HG03469 (cell line): Measurements from ENCODE around the gene CCDC27.
"Not testable (repeated sequence)": the region's sequence is repeated elsewhere in the genome, so short reads cannot be mapped to it uniquely, and the experiment has no call there.

Experiments
- ATAC-seq: cut with Tn5 transposase; IDR thresholded peaks from one replicate; pipeline ENCODE4 v1.9.1; 2021; ENCODE audit warnings: mild to moderate bottlenecking, moderate library complexity, moderate number of reproducible peaks; ENCODE audit not compliant: unreplicated experiment

Gene CCDC27

DNA sequence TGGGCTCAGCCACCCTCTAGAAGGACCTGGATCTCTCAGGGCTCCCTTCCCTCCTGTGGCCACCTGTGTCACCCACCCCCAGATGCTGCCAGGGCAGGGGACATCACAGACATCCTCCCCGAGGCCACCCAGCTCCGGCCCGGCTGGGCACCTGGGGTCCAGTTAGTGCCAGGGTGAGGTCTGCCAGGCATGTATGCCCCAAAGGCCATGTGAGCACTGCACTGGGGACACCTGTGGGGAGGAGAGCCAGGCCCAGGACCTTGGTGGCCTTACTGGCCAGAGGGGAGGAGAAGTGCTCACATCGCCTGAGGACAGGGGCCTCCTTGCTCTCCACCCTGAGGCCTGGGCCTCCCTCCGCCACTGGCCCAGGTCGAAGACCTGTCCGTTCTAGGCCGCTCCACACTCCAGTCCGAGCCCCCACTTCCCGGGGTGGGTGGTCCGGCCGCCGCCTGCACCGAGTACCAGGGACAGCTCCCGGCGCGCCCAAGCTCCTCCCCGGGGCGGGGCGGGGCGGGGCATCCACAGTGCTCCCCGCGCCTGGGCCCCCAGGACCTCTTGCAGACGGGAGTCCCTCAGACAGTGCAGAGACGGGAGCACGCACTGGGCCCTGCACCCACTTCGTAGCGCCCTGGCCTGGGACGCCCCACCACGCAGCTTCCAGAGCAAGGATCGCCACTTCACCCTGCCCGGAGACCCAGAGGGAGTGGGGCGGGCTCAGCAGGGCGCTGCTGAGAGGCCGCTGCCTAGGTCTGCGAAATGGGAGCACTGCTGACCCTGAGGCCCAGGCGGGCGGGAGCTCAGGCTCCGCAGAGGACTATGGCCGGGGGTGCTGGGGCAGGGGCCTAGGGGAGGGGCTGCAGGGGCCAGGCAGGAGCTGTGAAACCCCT lies 34.3 kb upstream of the CCDC27 start:
- no peak for ATAC-seq

DNA sequence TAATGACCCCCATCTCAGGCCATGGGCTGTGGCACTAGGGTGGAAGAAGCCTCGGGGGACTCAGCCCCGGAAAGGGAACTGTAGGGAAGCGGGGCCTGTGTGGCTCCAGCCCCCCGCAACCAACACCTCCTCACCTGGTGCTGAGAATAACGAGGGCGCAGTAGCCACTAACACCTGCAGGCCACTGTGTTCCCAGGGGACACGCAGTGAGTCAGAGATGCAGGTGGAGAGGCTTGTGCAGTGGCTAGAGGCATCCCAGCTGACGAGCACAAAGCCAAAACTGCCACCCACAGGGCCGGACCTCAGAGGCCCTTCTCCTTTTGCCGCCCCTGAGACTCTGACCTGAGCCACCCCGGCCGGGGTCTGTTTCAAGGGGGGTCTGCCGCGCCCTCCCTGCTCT lies 33.5 kb upstream of the CCDC27 start:
- ATAC-seq, result no peak

DNA sequence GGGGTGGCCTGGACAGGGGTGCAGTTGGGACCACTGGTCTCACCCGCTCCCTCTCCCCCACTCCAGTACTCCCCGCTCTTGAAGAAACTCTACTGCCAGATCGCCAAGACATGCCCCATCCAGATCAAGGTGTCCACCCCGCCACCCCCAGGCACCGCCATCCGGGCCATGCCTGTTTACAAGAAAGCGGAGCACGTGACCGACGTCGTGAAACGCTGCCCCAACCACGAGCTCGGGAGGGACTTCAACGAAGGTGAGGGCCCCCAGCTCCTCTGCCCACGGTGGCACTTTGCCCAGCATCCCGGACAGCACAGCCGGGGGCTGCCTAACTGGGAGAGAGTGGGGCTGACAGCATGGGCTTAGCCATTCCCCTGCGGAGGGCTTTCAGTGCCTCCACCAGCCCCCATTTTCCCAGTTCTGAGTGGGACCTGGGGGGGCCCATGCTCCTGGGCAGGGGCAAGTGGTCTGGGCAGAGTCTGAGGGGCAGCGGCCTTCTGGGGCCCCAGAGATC lies 30.2 kb upstream of the CCDC27 start:
- ATAC-seq, result no peak

DNA sequence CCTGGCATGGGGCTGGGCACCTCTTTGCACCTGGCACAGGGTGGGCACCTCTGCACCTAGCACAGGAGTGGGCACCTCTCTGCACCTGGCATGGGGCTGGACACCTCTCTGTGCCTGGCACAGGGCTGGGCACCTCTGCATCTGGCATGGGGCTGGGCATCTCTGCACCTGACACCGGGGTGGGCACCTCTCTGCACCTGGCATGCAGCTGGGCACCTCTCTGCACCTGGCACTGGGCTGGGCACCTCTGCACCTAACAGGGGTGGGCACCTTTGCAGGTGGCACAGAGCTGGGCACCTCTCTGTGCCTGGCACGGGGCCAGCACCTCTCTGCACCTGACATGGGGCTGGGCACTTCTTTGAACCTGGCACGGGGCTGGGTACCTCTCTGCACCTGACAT lies 29.4 kb upstream of the CCDC27 start:
- no peak for ATAC-seq

DNA sequence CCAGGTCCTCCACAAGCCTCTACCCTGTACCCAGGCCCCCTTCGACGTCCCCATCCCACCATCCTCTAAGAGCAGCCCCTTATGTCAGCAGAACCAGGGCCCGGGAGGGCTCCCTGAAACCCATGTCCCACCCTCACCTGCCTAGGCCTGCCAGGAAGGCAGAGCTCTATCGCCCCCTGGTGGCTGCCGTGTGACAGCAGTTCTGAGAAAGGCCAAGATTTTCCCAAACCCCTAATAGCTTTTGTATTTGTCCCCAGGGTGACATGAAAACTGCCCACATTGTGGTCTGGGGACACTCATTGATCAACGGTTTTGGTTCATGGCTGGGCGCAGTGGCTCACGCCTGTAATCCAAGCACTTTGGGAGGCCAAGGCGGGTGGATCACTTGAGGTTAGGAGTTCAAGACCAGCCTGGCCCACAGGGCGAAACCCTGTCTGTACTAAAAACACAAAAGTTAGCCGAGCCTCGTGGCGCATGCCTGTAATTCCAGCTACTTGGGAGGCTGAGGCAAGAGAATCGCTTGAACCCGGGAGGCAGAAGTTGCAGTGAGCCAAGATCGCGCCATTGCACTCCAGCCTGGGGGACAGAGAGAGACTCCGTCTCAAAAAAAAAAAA lies 27.7 kb upstream of the CCDC27 start:
- not testable (repeated sequence) for ATAC-seq

DNA sequence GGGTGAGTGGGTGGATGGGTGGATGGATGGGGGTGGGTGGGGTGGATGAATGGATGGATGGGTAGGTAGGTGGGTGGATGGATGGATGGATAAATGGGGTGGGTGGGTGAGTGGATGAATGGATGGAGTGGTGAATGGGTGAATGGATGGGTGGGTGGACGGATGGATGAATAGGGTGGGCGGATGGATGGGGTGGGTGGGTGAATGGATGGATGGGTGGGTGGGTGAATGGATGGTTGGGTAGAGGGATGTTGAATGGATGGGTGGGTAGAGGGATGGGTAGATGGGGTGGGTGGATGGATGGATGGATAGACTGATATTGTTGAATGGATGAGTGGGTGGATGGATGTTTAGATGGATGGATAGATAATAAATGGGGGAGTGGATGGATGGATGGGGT lies 26.9 kb upstream of the CCDC27 start:
- no peak for ATAC-seq

DNA sequence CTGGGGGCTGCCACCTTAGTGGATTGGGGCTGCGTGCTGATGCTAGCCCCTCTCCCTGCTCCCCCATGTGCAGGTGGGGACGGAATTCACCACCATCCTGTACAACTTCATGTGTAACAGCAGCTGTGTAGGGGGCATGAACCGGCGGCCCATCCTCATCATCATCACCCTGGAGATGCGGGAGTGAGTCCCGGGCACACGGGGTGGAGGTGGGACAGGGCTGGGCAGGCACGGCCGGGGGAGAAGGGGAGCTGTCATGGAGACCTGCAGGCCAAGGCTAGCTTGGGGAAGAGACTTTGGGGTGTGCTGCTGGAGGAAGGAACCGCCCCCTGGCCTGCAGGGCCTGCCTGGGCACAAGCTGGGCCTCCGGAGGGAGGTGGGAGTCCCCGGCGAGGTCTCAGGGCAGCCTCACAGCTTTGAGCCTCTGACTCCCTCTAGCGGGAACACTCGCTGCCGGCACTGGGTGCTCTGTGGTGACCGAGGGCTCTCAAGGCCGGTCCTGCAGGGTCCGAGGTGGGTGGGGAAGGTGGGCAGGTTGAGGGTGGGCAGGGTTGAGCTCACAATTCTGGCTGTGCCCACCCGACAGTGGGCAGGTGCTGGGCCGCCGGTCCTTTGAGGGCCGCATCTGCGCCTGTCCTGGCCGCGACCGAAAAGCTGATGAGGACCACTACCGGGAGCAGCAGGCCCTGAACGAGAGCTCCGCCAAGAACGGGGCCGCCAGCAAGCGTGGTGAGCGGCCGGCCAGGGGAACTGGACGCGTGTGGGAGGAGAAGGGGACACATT lies 25.0 kb upstream of the CCDC27 start:
- no peak for ATAC-seq

DNA sequence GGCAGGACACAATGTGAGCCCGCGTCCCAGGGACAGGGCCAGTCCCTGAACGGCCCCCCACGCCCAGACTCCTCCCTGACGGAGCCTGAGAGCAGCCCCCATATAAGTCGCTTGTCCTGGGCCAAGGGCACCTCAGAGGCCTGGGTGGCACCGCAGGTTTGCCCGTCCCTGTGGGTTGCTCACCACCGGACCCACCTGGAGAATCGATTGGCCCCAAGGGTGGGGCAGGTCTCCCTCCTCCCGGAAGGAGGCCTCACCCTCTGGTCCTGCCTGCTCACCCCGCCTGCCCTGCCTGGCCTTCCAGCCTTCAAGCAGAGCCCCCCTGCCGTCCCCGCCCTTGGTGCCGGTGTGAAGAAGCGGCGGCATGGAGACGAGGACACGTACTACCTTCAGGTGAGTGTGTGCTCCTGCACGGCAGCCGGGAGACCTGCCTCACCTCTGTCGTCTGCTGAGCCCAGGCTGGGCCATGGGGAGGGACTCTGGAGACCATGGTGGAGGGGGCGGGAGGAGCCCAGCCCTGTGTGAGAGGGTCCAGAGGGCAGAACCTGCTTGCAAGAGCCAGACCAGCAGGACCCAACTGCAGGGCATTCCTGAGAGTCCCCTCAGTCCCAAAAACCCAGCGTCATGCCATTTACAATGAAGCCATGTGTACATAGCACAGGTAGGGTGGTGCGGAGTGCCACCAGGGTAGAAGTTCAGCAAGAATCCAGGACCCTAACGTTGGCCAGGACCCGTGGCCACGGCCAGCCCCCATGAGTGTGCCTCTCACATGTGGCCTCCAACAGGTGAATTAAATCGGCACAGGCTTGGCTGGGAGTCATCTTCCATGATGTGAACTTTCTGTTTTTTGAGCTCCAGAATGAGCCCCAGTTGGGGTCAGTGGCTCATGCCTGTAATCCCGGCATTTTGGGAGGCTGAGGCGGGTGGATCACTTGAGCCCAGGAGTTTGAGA lies 24.1 kb upstream of the CCDC27 start:
- ATAC-seq, result no peak

DNA sequence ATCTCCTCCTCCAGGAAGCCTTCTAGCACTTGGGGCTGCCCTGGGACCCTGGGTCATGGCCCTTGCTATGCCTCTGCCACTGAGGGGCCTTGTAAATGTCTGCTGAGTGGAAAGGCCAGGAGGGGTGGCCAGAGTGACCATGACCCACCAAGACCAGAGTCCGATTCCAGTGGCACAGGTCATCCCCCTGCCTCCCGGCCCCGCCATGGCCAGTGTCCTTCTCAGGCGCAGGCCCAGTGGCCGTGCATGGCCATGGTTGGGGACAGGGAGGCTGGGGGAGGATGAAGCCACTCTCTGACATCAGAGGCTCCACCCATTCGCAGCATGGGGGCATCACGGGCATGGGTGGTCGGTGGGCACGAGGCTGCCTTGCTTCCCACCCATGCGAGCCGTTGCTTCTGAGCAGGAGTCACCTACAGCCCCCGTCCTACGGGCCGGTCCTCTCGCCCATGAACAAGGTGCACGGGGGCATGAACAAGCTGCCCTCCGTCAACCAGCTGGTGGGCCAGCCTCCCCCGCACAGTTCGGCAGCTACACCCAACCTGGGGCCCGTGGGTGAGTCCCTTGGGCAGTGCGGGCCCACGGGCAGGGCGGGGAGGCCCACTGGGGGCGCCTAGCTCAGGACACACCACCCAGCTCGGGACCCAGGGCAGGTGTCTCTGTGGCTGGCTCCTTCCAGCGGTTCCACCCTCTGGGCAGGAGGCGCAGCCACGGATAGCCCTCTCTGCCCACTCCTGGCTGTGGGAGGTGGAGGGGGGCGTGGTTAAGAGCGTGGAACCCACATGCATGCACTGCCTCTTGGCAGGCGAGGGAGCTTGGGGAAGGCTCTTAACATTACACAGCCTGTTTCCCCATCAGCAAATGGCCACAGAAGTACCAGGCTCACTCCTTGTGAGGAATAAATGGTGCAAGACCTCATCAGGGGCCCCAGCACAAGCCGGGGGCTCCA lies 22.4 kb upstream of the CCDC27 start:
- ATAC-seq, result no peak

DNA sequence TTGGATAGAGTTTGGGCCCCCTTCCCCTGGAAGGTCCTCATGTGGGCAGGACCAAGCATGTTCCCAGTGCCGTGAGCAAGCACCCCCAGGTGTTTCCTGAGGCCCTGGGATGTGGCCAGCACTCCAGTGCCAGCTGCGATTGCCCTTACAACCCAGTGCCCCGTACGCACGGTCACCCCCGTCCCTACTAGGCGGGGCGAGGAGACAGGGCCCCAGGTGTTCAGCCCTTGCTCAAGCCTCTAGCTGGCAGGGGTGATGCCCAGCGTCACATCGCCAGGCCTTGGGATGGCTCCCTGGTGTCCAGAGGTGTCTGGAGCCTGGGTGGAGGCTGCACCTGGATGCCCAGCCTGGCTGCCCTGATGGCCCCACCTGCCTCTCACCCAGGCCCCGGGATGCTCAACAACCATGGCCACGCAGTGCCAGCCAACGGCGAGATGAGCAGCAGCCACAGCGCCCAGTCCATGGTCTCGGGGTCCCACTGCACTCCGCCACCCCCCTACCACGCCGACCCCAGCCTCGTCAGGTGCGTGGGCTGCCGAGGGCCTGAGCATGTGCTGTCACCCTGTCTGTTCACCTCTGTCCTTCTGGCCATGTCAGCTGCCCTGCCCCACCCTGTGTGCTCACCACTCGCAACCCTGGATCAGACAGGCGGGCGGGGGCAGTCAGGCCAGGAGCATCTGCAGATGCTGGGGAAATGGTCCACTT lies 21.6 kb upstream of the CCDC27 start:
- no peak for ATAC-seq

DNA sequence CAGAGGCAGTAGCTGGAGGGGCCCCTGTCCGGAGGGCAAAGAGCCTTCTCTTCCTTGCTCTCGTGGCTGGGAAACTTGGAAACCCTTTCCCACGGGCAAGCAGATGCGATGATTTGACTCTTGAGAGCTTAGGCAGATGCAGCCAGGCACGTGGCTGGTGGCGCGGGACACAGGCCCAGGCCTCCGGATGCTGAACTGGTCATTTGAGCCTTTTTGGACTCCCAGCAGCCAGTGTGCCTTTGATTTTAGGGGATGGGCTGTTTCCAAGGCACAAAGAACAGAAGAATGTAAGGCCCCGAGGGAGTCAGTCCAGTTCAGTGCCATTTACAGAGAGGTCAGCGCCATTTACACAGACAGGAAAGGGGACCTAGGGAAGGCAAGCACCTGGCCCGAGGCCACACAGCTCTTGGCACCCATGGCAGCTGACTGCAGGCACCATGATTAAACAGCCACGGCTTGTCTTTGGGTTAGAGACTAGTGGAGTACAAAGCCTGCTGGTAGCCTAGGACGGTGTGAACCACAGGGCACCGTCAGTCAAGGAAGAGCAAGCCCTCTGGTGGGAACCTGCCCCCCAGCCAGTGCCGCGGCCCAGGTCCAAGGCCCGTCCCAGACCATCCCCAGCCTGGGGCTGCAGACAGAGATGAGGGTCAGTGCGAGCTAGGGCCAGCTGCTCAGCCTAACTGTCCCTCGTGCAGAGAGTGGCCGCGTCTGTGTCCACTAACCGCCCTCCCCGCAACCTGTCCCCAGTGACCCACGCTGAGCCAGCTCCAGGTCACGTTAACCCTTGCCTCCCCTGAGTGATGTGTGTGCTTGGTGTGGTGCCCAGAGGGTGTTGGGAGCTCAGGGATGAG lies 20.4 kb upstream of the CCDC27 start:
- ATAC-seq, result no peak

DNA sequence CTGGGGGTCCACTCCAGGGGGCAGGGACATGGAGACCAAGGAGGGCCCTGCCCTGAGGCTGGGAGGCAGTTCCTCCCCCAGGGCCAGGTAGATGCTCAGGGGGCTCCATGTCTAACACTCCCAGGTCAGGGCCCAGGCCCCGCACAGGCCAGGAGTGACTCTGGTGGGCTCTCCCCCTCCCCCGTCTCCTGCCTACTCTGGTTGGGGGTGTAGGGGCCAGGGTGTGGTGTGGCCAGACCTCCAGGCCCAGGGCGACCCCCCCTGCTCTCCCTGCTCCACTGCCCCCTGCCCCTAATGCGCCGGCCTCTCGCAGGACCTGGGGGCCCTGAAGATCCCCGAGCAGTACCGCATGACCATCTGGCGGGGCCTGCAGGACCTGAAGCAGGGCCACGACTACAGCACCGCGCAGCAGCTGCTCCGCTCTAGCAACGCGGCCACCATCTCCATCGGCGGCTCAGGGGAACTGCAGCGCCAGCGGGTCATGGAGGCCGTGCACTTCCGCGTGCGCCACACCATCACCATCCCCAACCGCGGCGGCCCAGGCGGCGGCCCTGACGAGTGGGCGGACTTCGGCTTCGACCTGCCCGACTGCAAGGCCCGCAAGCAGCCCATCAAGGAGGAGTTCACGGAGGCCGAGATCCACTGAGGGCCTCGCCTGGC lies 19.7 kb upstream of the CCDC27 start:
- ATAC-seq, result no peak

DNA sequence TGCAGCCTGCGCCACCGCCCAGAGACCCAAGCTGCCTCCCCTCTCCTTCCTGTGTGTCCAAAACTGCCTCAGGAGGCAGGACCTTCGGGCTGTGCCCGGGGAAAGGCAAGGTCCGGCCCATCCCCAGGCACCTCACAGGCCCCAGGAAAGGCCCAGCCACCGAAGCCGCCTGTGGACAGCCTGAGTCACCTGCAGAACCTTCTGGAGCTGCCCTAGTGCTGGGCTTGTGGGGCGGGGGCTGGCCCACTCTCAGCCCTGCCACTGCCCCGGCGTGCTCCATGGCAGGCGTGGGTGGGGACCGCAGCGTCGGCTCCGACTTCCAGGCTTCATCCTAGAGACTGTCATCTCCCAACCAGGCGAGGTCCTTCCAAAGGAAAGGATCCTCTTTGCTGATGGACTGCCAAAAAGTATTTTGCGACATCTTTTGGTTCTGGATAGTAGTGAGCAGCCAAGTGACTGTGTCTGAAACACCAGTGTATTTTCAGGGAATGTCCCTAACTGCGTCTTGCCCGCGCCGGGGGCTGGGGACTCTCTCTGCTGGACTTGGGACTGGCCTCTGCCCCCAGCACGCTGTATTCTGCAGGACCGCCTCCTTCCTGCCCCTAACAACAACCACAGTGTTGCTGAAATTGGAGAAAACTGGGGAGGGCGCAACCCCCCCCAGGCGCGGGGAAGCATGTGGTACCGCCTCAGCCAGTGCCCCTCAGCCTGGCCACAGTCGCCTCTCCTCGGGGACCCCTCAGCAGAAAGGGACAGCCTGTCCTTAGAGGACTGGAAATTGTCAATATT lies 19.0 kb upstream of the CCDC27 start:
- ATAC-seq, result no peak

DNA sequence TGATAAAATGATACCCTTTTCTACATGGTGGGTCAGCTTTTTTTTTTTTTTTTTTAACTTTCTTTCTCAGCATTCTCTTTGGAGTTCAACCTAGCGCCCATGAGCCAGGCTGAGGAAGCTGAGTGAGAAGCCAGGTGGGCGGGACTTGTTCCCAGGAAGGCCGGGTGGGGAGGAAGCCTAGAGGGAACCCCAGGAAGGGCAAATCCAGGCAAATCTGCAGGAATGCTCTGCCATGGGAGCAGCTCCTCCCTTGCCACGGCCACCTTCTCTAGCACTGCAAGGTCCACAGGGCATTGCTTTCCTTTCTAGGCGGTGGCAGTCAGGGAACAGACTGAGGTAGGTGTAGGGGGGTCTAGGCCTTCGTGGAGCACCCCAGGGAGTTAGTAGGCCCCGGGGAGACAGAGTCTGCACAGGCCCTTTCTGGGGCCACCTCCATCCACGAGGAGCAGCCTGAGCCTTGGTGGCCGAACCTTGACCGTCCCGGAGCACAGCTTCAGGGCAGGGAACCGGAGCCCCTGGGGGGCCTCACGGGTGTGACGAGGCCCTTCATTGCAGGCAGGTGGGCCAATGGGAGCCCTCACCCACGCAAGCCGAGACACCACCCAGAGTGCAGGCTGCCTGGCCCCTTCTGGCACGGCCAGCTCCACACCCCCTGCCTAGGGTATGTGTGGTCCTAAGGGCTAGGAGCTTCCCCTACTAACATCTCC lies 18.2 kb upstream of the CCDC27 start:
- ATAC-seq, result no peak

DNA sequence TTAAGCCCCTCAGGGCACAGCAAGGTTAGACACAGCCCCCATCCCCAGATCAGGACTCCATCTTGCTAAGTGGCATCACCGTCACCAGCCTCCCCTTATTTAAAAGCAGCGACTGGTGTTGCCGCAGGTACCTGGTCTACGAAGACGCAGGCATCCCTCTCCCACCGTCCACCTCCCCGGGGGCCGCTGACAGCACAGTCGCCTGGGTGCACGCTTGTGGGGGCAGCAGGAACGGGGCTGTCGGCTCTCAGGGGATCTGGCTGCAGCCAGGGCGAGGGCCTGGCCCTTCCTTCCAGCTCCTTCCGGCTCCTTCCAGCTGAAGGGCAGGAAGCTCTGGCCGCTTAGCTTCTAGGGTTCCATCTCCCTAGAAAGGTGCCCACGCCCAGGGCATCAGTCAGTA lies 17.6 kb upstream of the CCDC27 start:
- ATAC-seq, result no peak
